ENCODE data around the gene GMDS. TPM values are rescaled to one million over a fixed set of nuclear protein-coding genes. Genes with fewer than 3 reads are reported as not detected.

The GMDS gene
- total and polyA plus RNA-seq, 2 donors (not counting 1 experiment from before 2014, with no cell fraction given), result 12.7 to 34.5 TPM

DNA sequence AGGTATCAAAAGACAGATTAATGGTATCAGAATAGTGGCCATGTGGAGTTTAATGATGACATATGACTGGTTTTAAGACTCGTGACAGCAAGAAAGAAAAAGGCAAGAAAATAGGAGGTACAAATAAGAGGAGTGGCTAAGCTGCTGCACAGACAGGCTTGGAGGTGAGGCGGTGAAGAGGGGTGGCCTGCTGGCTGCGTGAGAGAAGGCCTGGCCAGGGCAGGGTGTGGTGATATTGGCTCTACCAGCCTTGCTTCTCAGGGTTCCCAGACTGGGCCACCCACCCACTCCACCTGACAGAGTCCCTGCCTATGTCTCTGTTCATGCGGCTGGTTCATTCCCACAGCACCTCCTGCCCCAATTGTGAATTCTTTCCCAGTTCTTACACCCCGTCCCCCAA lies 529.0 kb downstream of the GMDS start:
- no peaks in the 10 kb centered on the region for H3K27me3 ChIP-seq (ENCODE audit: control insufficient read depth, insufficient read depth, low read length)
- H3K4me2 ChIP-seq (ENCODE audit: extremely low read depth, insufficient read depth, low read length), result no peak overlapping the region
- no peaks in the 10 kb centered on the region for H3K79me2 ChIP-seq (ENCODE audit: control insufficient read depth, insufficient read depth, low read length)
- no peaks in the 10 kb centered on the region for H4K20me1 ChIP-seq (ENCODE audit: control insufficient read depth, extremely low read depth, insufficient read depth, low read length)
- H3K27ac ChIP-seq (ENCODE audit: insufficient read depth, low read length), result no peak overlapping the region
- no peak overlapping the region for H3K9ac ChIP-seq (ENCODE audit: insufficient read depth, low read length)
- no peak overlapping the region for H3K4me3 ChIP-seq (replicated peaks in 1 of 4; ENCODE audit: control extremely low read depth in 1 of 4, insufficient read depth in 1 of 4, low read depth in 3 of 4, low read length in 4 of 4)
- no peak for DNase-seq (ENCODE audit: low read depth in 2 of 2)
- H3K9me3 ChIP-seq (ENCODE audit: control insufficient read depth, insufficient read depth, low read depth, low read length), result no peaks in the 10 kb centered on the region
- no peaks in the 10 kb centered on the region for H3K4me1 ChIP-seq (ENCODE audit: control insufficient read depth, extremely low read depth, insufficient read depth, low read length)
- no peak overlapping the region for H2AFZ ChIP-seq (ENCODE audit: low read length)
- TF ChIP-seq CTCF (conservative IDR thresholded peaks at IDR 0.05 in 1 of 2, IDR thresholded peaks at IDR 0.05 in 1 of 2; ENCODE audit: low read depth in 1 of 2, low read length in 2 of 2), result no peak
- no peak for TF ChIP-seq EZH2 (IDR thresholded peaks at IDR 0.05; ENCODE audit: low read length, missing control alignments)
- no peaks in the 10 kb centered on the region for H3K36me3 ChIP-seq (ENCODE audit: control insufficient read depth, insufficient read depth, low read length)

DNA sequence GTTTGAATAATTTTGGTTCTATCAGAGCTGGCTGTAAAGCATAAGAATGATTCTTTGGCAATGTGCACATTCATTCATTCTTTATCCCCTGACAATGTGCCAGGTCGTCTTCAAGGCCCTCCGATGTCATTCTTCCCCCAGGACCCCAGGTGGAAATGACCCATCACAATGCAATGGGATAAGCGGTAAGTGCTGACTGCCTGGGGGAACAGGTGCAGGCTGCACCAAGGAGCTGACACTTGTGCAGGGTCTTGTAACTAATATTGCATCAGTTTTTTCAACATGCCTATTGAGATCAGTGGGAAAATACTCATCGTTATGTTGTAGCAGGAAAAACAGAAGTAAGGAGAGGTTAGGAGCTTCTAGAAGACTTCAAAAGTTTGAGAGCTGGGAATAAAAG lies 530.1 kb downstream of the GMDS start:
- no peaks in the 10 kb centered on the region for H3K9me3 ChIP-seq (ENCODE audit: control insufficient read depth, insufficient read depth, low read depth, low read length)
- H3K4me3 ChIP-seq (replicated peaks in 1 of 4; ENCODE audit: control extremely low read depth in 1 of 4, insufficient read depth in 1 of 4, low read depth in 3 of 4, low read length in 4 of 4), result no peak overlapping the region
- H3K79me2 ChIP-seq (ENCODE audit: control insufficient read depth, insufficient read depth, low read length), result no peaks in the 10 kb centered on the region
- no peaks in the 10 kb centered on the region for H4K20me1 ChIP-seq (ENCODE audit: control insufficient read depth, extremely low read depth, insufficient read depth, low read length)
- DNase-seq (ENCODE audit: low read depth in 2 of 2), result no peak
- H3K27ac ChIP-seq (ENCODE audit: insufficient read depth, low read length), result no peak overlapping the region
- no peaks in the 10 kb centered on the region for H3K4me1 ChIP-seq (ENCODE audit: control insufficient read depth, extremely low read depth, insufficient read depth, low read length)
- H3K36me3 ChIP-seq (ENCODE audit: control insufficient read depth, insufficient read depth, low read length), result no peaks in the 10 kb centered on the region
- H3K27me3 ChIP-seq (ENCODE audit: control insufficient read depth, insufficient read depth, low read length), result no peaks in the 10 kb centered on the region
- H3K9ac ChIP-seq (ENCODE audit: insufficient read depth, low read length), result no peak overlapping the region
- H2AFZ ChIP-seq (ENCODE audit: low read length), result no peak overlapping the region
- TF ChIP-seq EZH2 (IDR thresholded peaks at IDR 0.05; ENCODE audit: low read length, missing control alignments) (no peak), CTCF (conservative IDR thresholded peaks at IDR 0.05 in 1 of 2, IDR thresholded peaks at IDR 0.05 in 1 of 2; ENCODE audit: low read depth in 1 of 2, low read length in 2 of 2) (no peak)
- no peak overlapping the region for H3K4me2 ChIP-seq (ENCODE audit: extremely low read depth, insufficient read depth, low read length)

DNA sequence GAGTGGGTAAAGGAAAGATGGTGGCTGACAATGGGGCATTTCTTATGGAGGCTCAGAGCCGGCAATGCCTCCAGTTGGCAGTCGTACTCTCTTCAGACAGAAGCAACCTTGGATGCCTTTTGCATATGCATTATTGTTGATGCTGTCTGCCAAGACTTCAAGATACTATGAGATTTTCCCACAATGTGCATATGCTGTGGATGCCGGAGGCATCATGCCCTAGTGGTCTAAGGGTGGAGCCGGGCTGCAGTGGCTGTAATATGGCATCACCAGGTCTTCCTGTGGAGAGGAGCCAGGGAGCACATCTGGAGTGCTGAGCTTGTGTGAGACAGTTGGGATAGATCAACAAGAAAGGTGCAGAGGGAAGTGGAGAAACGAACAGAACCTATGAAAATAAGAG lies 530.8 kb downstream of the GMDS start:
- no peak overlapping the region for H3K4me3 ChIP-seq (replicated peaks in 1 of 4; ENCODE audit: control extremely low read depth in 1 of 4, insufficient read depth in 1 of 4, low read depth in 3 of 4, low read length in 4 of 4)
- no peak for TF ChIP-seq CTCF (conservative IDR thresholded peaks at IDR 0.05 in 1 of 2, IDR thresholded peaks at IDR 0.05 in 1 of 2; ENCODE audit: low read depth in 1 of 2, low read length in 2 of 2)
- TF ChIP-seq EZH2 (IDR thresholded peaks at IDR 0.05; ENCODE audit: low read length, missing control alignments), result no peak
- no peaks in the 10 kb centered on the region for H3K27me3 ChIP-seq (ENCODE audit: control insufficient read depth, insufficient read depth, low read length)

More for the DNA sequence above, 530.8 kb downstream of the GMDS start:
- Histone ChIP-seq H3K36me3 (ENCODE audit: control insufficient read depth, insufficient read depth, low read length) (no peaks in the 10 kb centered on the region), H2AFZ (ENCODE audit: low read length) (no peak overlapping the region), H3K9me3 (ENCODE audit: control insufficient read depth, insufficient read depth, low read depth, low read length) (no peaks in the 10 kb centered on the region), H3K4me1 (ENCODE audit: control insufficient read depth, extremely low read depth, insufficient read depth, low read length) (no peaks in the 10 kb centered on the region), H3K79me2 (ENCODE audit: control insufficient read depth, insufficient read depth, low read length) (no peaks in the 10 kb centered on the region), H3K27ac (ENCODE audit: insufficient read depth, low read length) (no peak overlapping the region), H3K9ac (ENCODE audit: insufficient read depth, low read length) (no peak overlapping the region), H4K20me1 (ENCODE audit: control insufficient read depth, extremely low read depth, insufficient read depth, low read length) (no peaks in the 10 kb centered on the region), H3K4me2 (ENCODE audit: extremely low read depth, insufficient read depth, low read length) (no peak overlapping the region)
- DNase-seq (ENCODE audit: low read depth in 2 of 2), result no peak

Data from fibroblast of lung (primary cell).